ENCODE results near the gene CDX1.

The CDX1 gene

GRCh38 chr5:150158170-150158949 is 8.2 kb upstream of the CDX1 start:
- TF ChIP-seq POLR2AphosphoS5 (IDR thresholded peaks at IDR 0.05; ENCODE audit: low read depth, low read length): no peak
- FAIRE-seq (no peak), DNase-seq (ENCODE audit: insufficient read length, low spot score) (no peak)

- FAIRE-seq (no peak), DNase-seq (ENCODE audit: insufficient read length, low spot score) (no peak)
- TF ChIP-seq POLR2A (IDR thresholded peaks at IDR 0.05; ENCODE audit: low read depth, low read length): no peak
- TF ChIP-seq PAX5 (IDR thresholded peaks at IDR 0.05; ENCODE audit: insufficient read depth, low read length, severe bottlenecking): no peak
- no peak for TF ChIP-seq POU2F2 (IDR thresholded peaks at IDR 0.05; ENCODE audit: low read depth, low read length)
- TF ChIP-seq TAF1 (IDR thresholded peaks at IDR 0.05; ENCODE audit: low read depth, low read length): no peak
Measured at GRCh38 chr5:150159031-150159430, 7.5 kb upstream of the CDX1 start.

GRCh38 chr5:150159741-150160179 is 6.8 kb upstream of the CDX1 start:
- no peak for DNase-seq (ENCODE audit: insufficient read length, low spot score)
- FAIRE-seq: peak; percentile 31
- TF ChIP-seq POLR2AphosphoS5 (IDR thresholded peaks at IDR 0.05; ENCODE audit: low read depth, low read length): no peak
- TF ChIP-seq PAX5 (IDR thresholded peaks at IDR 0.05; ENCODE audit: insufficient read depth, low read length, severe bottlenecking): no peak
- no peak for TF ChIP-seq SPI1 (IDR thresholded peaks at IDR 0.05; ENCODE audit: low read depth, low read length)
- TF ChIP-seq POLR2A (IDR thresholded peaks at IDR 0.05; ENCODE audit: low read depth, low read length): no peak
- no peak for TF ChIP-seq POU2F2 (IDR thresholded peaks at IDR 0.05; ENCODE audit: low read depth, low read length)
- no peak for TF ChIP-seq TAF1 (IDR thresholded peaks at IDR 0.05; ENCODE audit: low read depth, low read length)

DNA sequence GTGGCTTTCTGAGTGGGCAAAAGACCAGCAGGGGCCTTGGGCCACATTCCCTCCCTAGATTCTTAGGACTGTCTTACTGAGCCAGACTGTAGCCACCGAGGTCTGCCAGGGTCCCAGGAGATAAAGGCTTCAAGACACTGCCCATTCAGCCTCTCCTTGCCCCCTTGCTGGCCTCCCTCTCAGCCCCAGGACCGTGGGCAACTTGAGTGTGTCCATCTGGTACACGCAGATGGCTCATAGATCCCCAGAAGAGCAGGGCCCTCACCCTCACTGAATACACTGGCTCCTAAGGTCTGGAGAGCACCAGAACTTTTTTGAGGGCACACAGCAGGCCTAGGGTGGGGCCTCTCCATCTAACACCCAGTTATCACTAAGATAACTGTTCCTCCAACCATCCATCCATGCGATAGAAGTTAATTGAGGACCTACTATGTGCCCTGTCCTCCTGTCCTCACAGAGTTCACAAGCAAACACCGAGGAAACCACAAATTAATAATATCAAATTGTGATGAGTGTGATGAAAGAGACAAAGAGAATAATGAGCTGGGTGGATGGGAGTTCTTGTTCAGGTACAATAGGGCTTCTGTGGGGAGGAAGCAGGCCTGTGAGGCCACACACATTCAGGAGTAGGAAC is 6.0 kb upstream of the CDX1 start:
- no peak for DNase-seq (ENCODE audit: insufficient read length, low spot score)
- TF ChIP-seq SPI1 (IDR thresholded peaks at IDR 0.05; ENCODE audit: low read depth, low read length) (no peak), POLR2AphosphoS5 (IDR thresholded peaks at IDR 0.05; ENCODE audit: low read depth, low read length) (no peak), POLR2A (IDR thresholded peaks at IDR 0.05; ENCODE audit: low read depth, low read length) (no peak), POU2F2 (IDR thresholded peaks at IDR 0.05; ENCODE audit: low read depth, low read length) (no peak), TAF1 (IDR thresholded peaks at IDR 0.05; ENCODE audit: low read depth, low read length) (no peak), PAX5 (IDR thresholded peaks at IDR 0.05; ENCODE audit: insufficient read depth, low read length, severe bottlenecking) (no peak)
- FAIRE-seq: no peak

- DNase-seq (ENCODE audit: insufficient read length, low spot score) (peak; percentile 83), FAIRE-seq (peak; percentile 67)
- TF ChIP-seq POLR2AphosphoS5 (IDR thresholded peaks at IDR 0.05; ENCODE audit: low read depth, low read length): no peak
- TF ChIP-seq TAF1 (IDR thresholded peaks at IDR 0.05; ENCODE audit: low read depth, low read length): no peak
- no peak for TF ChIP-seq POU2F2 (IDR thresholded peaks at IDR 0.05; ENCODE audit: low read depth, low read length)
- TF ChIP-seq PAX5 (IDR thresholded peaks at IDR 0.05; ENCODE audit: insufficient read depth, low read length, severe bottlenecking): no peak
- no peak for TF ChIP-seq SPI1 (IDR thresholded peaks at IDR 0.05; ENCODE audit: low read depth, low read length)
- no peak for TF ChIP-seq POLR2A (IDR thresholded peaks at IDR 0.05; ENCODE audit: low read depth, low read length)
Measured at GRCh38 chr5:150161242-150162141, 5.1 kb upstream of the CDX1 start.

- TF ChIP-seq POU2F2 (IDR thresholded peaks at IDR 0.05; ENCODE audit: low read depth, low read length) (no peak), POLR2AphosphoS5 (IDR thresholded peaks at IDR 0.05; ENCODE audit: low read depth, low read length) (no peak), PAX5 (IDR thresholded peaks at IDR 0.05; ENCODE audit: insufficient read depth, low read length, severe bottlenecking) (no peak), SPI1 (IDR thresholded peaks at IDR 0.05; ENCODE audit: low read depth, low read length) (no peak), TAF1 (IDR thresholded peaks at IDR 0.05; ENCODE audit: low read depth, low read length) (no peak), POLR2A (IDR thresholded peaks at IDR 0.05; ENCODE audit: low read depth, low read length) (no peak)
- FAIRE-seq (no peak), DNase-seq (ENCODE audit: insufficient read length, low spot score) (no peak)
Measured at GRCh38 chr5:150162142-150162513, 4.5 kb upstream of the CDX1 start.

DNA sequence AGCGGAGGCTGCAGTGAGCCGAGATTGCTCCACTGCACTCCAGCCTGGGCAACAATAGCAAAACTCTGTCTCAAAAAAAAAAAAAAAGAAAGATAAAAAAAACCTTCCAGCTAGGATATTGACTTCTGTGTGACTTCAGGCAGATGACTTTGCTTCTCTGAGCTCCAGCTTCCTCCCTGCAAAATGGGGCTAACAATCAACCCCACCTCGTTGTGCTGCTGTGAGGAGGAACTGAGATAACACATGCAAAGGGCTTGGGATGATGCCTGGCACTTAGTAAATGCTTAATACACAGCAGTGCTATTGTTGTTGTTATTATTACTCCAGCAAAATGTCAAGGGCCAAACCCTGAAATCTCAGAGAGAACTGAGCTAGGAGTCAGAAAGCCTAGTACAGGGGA is 3.5 kb upstream of the CDX1 start:
- DNase-seq (ENCODE audit: insufficient read length, low spot score) (no peak), FAIRE-seq (no peak)
- no peak for TF ChIP-seq POLR2AphosphoS5 (IDR thresholded peaks at IDR 0.05; ENCODE audit: low read depth, low read length)
- peak; percentile 46; the same call in 1 of the 2 replicates for TF ChIP-seq SPI1 (IDR thresholded peaks at IDR 0.05; ENCODE audit: low read depth, low read length)

DNA sequence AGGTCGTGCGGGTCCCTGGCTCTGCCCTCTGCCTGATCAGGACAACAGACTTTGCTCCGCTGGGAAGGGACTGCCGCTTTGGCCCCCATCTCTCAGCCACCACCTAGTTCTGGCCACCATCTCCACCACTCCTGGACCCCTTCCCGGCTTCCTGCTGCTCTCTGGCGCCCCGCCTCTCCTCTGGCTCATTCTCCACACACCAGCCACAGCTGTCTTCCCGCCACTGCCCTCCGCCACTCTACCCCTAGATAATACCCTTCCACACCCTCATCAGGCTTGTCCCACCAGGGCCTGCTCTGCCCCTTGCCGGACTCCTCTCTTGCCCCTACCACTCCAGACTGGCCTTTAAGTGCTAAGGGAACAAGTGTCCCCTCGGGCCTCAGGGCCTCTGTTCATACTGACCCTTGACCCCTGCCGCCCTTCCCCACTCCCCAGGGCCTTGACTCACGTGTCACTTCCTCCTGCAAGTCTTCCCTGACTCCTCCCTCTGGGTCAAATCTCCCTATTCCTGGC is 3.0 kb upstream of the CDX1 start:
- no peak for TF ChIP-seq POLR2AphosphoS5 (IDR thresholded peaks at IDR 0.05; ENCODE audit: low read depth, low read length)
- no peak for TF ChIP-seq POU2F2 (IDR thresholded peaks at IDR 0.05; ENCODE audit: low read depth, low read length)
- TF ChIP-seq SPI1 (IDR thresholded peaks at IDR 0.05; ENCODE audit: low read depth, low read length): no peak
- no peak for TF ChIP-seq POLR2A (IDR thresholded peaks at IDR 0.05; ENCODE audit: low read depth, low read length)
- no peak for TF ChIP-seq PAX5 (IDR thresholded peaks at IDR 0.05; ENCODE audit: insufficient read depth, low read length, severe bottlenecking)
- no peak for TF ChIP-seq TAF1 (IDR thresholded peaks at IDR 0.05; ENCODE audit: low read depth, low read length)
- DNase-seq (ENCODE audit: insufficient read length, low spot score) (no peak), FAIRE-seq (no peak)

DNA sequence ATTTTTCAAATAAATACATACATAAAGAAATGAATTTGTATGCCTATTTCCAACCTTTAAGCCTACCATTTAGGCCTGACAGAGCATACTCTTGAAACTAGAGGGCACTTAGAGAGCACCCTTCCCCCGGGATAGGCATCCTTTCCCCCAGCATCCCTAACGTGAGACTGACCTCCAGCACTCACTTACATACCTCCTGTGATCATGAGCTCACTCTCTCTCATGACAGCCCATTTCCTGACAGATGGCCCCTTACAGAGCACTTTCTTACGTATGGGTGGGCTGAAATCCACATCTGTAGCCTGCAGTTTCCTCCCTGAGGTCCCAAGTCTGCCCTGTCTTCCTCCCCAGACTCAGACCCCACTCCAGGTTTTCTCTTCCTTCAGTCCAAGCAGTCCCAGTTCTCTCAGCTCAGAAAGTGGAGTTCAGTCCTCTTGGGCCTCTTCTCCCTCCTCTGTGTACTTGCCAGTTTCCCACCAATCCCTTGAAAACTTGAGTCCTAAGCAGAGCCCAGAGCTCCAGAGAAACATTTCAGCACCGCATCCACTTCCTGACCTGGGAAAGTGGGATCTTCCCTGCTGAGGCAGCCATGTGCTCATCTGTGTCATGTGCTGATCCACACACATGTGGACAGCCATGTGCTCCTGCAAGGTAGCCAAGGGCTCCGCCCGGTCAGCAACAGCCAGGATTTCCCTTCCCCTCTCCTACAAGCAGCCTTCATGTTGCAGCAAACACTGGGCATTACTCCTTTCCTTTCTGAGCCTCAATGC is 2.2 kb upstream of the CDX1 start:
- FAIRE-seq: no peak

More for the DNA sequence above, 2.2 kb upstream of the CDX1 start:
- no peak for TF ChIP-seq PAX5 (IDR thresholded peaks at IDR 0.05; ENCODE audit: insufficient read depth, low read length, severe bottlenecking)
- TF ChIP-seq POLR2A (IDR thresholded peaks at IDR 0.05; ENCODE audit: low read depth, low read length): no peak
- no peak for TF ChIP-seq SPI1 (IDR thresholded peaks at IDR 0.05; ENCODE audit: low read depth, low read length)
- TF ChIP-seq TAF1 (IDR thresholded peaks at IDR 0.05; ENCODE audit: low read depth, low read length): no peak
- TF ChIP-seq POU2F2 (IDR thresholded peaks at IDR 0.05; ENCODE audit: low read depth, low read length): no peak
- no peak for TF ChIP-seq POLR2AphosphoS5 (IDR thresholded peaks at IDR 0.05; ENCODE audit: low read depth, low read length)
- no peak for DNase-seq (ENCODE audit: insufficient read length, low spot score)

Data from GM12891 (cell line).